HG03097 (cell line): ENCODE measurements around the gene PDGFRB.
A peak's percentile ranks its signal among the peaks of the same experiment; 100 is the strongest.

ENCODE experiments used
- ATAC-seq: cut with Tn5 transposase; IDR thresholded peaks from one replicate; pipeline ENCODE4 v1.9.1; 2021; ENCODE audit not compliant: unreplicated experiment, low FRiP score

The PDGFRB gene

GRCh38 chr5:150164211-150164980 is 8.8 kb upstream of the PDGFRB start:
- no peak for ATAC-seq

- ATAC-seq = no peak
Measured at GRCh38 chr5:150163547-150164059, 8.0 kb upstream of the PDGFRB start.

- ATAC-seq = no peak
Measured at GRCh38 chr5:150163035-150163434, 7.4 kb upstream of the PDGFRB start.

- ATAC-seq = no peak
Measured at GRCh38 chr5:150162142-150162513, 6.5 kb upstream of the PDGFRB start.

GRCh38 chr5:150161242-150162141 is 5.8 kb upstream of the PDGFRB start:
- ATAC-seq = peak; percentile 58

GRCh38 chr5:150160448-150161081 is 4.9 kb upstream of the PDGFRB start:
- ATAC-seq = no peak

GRCh38 chr5:150159741-150160179 is 4.1 kb upstream of the PDGFRB start:
- ATAC-seq = no peak

GRCh38 chr5:150159031-150159430 is 3.4 kb upstream of the PDGFRB start:
- ATAC-seq = no peak

GRCh38 chr5:150158170-150158949 is 2.7 kb upstream of the PDGFRB start:
- no peak for ATAC-seq

- ATAC-seq = no peak
Measured at GRCh38 chr5:150157168-150157567, 1.5 kb upstream of the PDGFRB start.

GRCh38 chr5:150156540-150156939 is 895 bp upstream of the PDGFRB start:
- no peak for ATAC-seq

- no peak for ATAC-seq
Measured at GRCh38 chr5:150156027-150156368, 353 bp upstream of the PDGFRB start.

GRCh38 chr5:150154618-150155128 is 972 bp downstream of the PDGFRB start:
- no peak for ATAC-seq

GRCh38 chr5:150153957-150154617 is 1.6 kb downstream of the PDGFRB start:
- no peak for ATAC-seq

GRCh38 chr5:150153483-150153882 is 2.2 kb downstream of the PDGFRB start:
- no peak for ATAC-seq

- no peak for ATAC-seq
Measured at GRCh38 chr5:150152636-150153462, 2.8 kb downstream of the PDGFRB start.

GRCh38 chr5:150149618-150150017 is 6.0 kb downstream of the PDGFRB start:
- no peak for ATAC-seq

- ATAC-seq = no peak
Measured at GRCh38 chr5:150148117-150148927, 7.3 kb downstream of the PDGFRB start.
